ENCODE measurements around the gene COL6A1.
"Not testable (repeated sequence)": the region's sequence is repeated elsewhere in the genome, so short reads cannot be mapped to it uniquely, and the experiment has no call there.

COL6A1 gene

DNA sequence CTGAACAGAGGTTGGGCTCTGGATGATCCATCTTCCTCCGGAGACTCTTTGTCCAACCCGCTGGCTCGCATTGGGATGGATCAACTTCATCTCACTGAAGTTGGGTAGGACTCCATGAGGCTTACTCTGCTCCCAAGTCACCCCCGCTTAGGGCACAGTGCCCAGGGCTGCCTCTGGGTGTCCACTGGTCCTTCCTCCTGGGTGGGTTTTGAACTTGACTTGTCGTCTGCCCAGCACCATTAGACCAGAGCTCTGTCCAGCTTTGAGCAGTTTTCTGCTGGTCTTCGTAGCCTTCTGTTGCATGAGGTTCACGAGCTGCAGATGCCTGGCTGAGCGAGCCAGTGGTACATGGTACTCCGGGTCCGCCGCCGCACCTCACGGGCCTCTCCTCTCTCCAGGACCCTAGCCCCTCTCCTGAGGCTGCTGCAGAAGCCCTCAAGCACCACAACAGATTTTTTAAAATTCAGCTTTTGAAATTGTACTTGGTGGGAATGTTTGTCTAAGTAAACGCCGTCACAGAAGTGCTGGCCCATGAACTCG is 33.8 kb upstream of the COL6A1 start:
- no peaks in the 10 kb centered on the region for H3K36me3 ChIP-seq (ENCODE audit: insufficient read depth, low read length)
- H3K27me3 ChIP-seq (ENCODE audit: insufficient read depth, low read length) = no peaks in the 10 kb centered on the region; the same call in 1 of the 2 replicates
- H3K4me3 ChIP-seq (ENCODE audit: low read length) = no peak overlapping the region
- no peak overlapping the region for H3K27ac ChIP-seq (ENCODE audit: low read depth, low read length)
- no peak overlapping the region for H3K9ac ChIP-seq (ENCODE audit: low read depth, low read length)
- H3K9me3 ChIP-seq (ENCODE audit: insufficient read depth, low read depth, low read length) = no peaks in the 10 kb centered on the region
- 96% methylated on average over 16 of the region's 16 CpGs for WGBS
- H3K4me1 ChIP-seq (ENCODE audit: insufficient read depth, low read length) = peaks cover 8% of the 10 kb centered on the region; the same call in 1 of the 2 replicates

DNA sequence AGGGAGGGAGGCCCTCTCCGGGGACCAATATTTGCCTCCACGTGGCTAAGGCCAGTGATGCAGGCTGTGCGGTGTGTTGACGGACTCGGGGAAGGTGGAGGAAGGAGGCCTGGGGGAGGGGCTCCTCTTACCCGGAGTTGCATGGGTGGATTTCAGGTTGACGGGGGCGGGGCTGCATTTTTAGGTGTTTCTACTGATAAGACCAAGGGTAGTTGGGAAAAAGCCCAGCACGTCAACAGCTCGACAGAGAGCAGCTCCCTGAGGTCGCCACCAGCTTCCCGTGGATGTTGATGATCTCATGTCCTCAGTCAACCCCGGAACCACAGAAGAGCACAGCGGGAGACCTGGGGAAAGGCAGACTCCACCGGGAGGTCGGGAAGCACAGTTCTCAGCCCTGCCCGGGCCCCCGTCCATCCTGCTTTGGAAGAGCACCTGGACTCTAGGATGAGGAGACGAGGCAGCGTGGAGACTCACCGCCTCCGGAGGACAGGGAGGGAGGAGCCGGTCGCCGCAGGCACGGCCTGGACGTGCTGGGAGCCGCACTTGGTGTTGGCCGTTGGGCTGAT is 32.9 kb upstream of the COL6A1 start:
- no peak overlapping the region for H3K9ac ChIP-seq (ENCODE audit: low read depth, low read length)
- H3K27me3 ChIP-seq (ENCODE audit: insufficient read depth, low read length) = no peaks in the 10 kb centered on the region; the same call in 1 of the 2 replicates
- 78% methylated on average over 29 of the region's 29 CpGs for WGBS

DNA sequence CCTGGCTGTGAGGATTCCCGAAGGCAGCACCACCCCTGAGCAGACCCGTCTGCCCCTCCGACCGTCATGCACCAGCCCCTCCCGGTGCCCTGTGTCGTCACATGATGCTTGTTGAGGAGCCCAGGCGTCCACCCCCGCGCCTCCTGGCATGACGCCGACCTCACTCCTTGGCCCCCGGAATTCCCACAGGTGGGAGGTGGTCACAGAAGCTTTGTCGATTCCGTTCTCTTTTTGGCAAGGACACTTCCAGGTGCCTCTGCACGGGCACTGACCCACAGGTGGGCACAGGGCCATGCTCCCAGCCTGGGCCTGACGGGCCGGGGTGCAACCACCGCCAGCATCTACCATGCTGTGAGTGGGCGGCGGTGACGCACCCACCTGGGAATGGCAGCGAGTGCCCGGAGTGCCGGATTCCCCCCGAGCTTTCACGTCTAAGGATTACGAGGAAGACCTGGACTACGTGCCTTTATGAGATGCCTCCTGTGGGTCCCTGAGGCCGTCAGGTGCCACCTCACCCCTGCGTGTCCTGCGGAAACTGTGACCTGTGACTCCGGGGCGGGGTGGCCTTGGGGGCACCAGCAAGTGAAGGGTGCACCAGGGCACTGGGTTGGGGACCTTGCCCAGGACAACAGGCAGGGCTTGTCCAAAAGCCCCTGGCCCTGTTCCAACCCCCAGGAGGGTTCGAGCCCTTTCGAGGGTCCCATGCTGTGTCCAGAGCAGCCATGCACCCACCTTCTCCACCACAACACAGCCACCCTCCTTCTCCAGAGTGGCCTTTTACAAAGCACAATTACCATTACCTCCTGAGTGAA is 31.4 kb upstream of the COL6A1 start:
- Histone ChIP-seq H3K27me3 (ENCODE audit: insufficient read depth, low read length) (no peaks in the 10 kb centered on the region), H3K9ac (ENCODE audit: low read depth, low read length) (no peak overlapping the region), H3K4me3 (ENCODE audit: low read length) (no peak overlapping the region), H3K9me3 (ENCODE audit: insufficient read depth, low read depth, low read length) (no peaks in the 10 kb centered on the region), H3K4me1 (ENCODE audit: insufficient read depth, low read length) (peaks cover 8% of the 10 kb centered on the region; the same call in 1 of the 2 replicates), H3K27ac (ENCODE audit: low read depth, low read length) (no peak overlapping the region), H3K36me3 (ENCODE audit: insufficient read depth, low read length) (no peaks in the 10 kb centered on the region)
- 88% methylated on average over 35 of the region's 35 CpGs for WGBS

More for the DNA sequence above, 32.9 kb upstream of the COL6A1 start:
- H3K27ac ChIP-seq (ENCODE audit: low read depth, low read length) = no peak overlapping the region
- no peaks in the 10 kb centered on the region for H3K9me3 ChIP-seq (ENCODE audit: insufficient read depth, low read depth, low read length)
- no peak overlapping the region for H3K4me3 ChIP-seq (ENCODE audit: low read length)
- H3K4me1 ChIP-seq (ENCODE audit: insufficient read depth, low read length) = peaks cover 8% of the 10 kb centered on the region; the same call in 1 of the 2 replicates
- no peaks in the 10 kb centered on the region for H3K36me3 ChIP-seq (ENCODE audit: insufficient read depth, low read length)

DNA sequence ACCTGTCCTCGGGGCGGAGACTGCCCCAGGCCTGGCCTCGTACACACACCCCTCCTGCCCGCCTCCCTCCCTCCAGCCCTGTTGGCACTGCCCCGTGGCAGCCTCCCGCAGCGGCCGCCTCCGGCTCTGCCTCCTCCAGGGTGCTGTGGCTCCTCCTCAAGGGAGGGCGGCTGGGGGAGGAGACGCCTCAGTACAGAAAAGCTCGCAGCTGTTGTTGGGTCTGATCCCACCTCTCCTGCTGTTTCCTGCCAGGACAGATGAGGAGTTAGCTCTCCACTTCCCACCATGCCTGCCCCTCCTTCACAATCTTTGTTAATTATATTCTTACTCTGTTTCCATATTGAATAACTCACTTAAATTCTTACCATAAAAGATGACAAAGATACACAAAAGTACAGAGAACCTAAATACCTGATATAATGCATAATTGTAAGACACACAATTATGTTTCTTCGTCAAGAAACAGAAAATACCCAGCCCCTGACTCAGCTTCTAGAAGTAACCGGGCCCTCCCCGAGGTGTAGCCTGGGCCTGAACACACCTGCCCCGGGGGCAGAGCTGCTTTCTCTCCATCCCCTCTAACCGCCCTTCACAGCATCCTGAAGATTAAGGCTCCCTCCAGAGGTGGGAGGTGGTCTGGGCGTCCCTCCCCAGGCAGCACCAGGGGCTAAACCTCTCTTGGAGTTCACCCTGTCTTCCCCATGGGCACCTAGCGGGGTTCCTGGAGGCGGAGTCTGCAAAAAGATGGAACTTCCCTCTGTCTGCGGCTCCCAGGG is 30.6 kb upstream of the COL6A1 start:
- Histone ChIP-seq H3K4me1 (ENCODE audit: insufficient read depth, low read length) (peaks cover 8% of the 10 kb centered on the region; the same call in 1 of the 2 replicates), H3K9me3 (ENCODE audit: insufficient read depth, low read depth, low read length) (no peaks in the 10 kb centered on the region), H3K27ac (ENCODE audit: low read depth, low read length) (no peak overlapping the region), H3K9ac (ENCODE audit: low read depth, low read length) (no peak overlapping the region), H3K4me3 (ENCODE audit: low read length) (no peak overlapping the region), H3K36me3 (ENCODE audit: insufficient read depth, low read length) (no peaks in the 10 kb centered on the region), H3K27me3 (ENCODE audit: insufficient read depth, low read length) (no peaks in the 10 kb centered on the region)
- WGBS = 54% methylated on average over 21 of the region's 21 CpGs

DNA sequence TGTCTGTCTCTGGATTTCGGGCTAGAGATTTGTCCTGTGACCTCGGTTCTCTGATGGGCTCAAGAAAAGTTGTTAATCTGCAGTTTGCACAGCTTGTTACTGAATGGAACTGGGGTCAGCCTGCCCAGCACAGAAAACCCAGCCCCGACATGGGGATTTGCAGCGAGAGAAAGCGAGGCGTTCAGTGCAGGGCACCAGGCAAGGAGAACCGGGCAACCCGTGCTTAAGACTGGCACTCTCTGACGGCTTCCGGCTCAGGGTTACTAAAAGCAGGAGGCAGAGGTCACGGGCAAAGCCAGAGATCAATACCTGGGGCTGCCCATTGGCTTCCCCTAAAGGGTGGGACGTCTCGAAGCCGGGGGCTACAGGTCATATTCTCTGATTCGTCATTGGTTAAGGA is 29.9 kb upstream of the COL6A1 start:
- WGBS = 83% methylated on average over 15 of the region's 15 CpGs
- Histone ChIP-seq H3K27ac (ENCODE audit: low read depth, low read length) (no peak overlapping the region), H3K4me3 (ENCODE audit: low read length) (no peak overlapping the region), H3K4me1 (ENCODE audit: insufficient read depth, low read length) (peaks cover 8% of the 10 kb centered on the region; the same call in 1 of the 2 replicates), H3K9me3 (ENCODE audit: insufficient read depth, low read depth, low read length) (no peaks in the 10 kb centered on the region), H3K9ac (ENCODE audit: low read depth, low read length) (no peak overlapping the region), H3K27me3 (ENCODE audit: insufficient read depth, low read length) (no peaks in the 10 kb centered on the region), H3K36me3 (ENCODE audit: insufficient read depth, low read length) (no peaks in the 10 kb centered on the region)

DNA sequence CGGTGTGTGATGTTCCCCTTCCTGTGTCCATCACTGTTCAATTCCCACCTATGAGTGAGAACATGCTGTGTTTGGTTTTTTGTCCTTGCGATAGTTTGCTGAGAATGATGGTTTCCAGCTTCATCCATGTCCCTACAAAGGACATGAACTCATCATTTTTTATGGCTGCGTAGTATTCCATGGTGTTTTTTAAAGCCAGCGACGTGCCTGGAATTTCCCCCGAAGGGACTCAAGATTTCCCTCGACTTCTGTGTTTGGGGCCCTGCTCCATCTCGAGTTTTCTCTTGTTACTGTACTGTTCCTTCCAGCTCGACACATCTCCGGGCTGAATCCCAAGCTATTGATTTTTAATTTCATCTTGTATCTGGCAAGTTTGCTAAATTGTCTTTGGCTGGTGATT is 29.0 kb upstream of the COL6A1 start:
- not testable (repeated sequence) for H3K9me3 ChIP-seq (ENCODE audit: insufficient read depth, low read depth, low read length); H3K4me1 ChIP-seq (ENCODE audit: insufficient read depth, low read length); H3K27ac ChIP-seq (ENCODE audit: low read depth, low read length); H3K36me3 ChIP-seq (ENCODE audit: insufficient read depth, low read length); H3K27me3 ChIP-seq (ENCODE audit: insufficient read depth, low read length); H3K4me3 ChIP-seq (ENCODE audit: low read length); H3K9ac ChIP-seq (ENCODE audit: low read depth, low read length)
- WGBS = 92% methylated on average over 8 of the region's 10 CpGs

DNA sequence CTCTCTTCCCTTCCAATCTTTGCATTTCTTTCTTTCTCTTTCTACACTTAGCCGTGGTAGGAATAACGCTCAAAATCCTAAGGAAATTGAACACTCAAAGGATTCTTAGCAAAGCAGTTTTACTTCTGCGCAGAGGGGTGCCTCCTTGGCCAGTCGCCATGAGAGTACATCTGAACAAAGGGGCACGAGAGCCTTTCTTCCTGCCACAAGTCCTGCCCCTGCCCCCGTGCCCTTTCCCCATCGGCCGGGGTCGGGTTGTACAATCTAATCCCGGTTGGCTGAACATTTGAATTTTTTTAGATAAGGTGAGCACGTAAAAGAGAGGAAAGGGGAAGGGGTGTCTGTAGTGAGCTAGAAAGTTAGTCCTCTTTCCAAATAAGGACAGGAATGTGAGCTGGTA is 28.6 kb upstream of the COL6A1 start:
- no peak overlapping the region for H3K27ac ChIP-seq (ENCODE audit: low read depth, low read length)
- peaks cover 8% of the 10 kb centered on the region; the same call in 1 of the 2 replicates for H3K4me1 ChIP-seq (ENCODE audit: insufficient read depth, low read length)
- H3K36me3 ChIP-seq (ENCODE audit: insufficient read depth, low read length) = no peaks in the 10 kb centered on the region
- H3K4me3 ChIP-seq (ENCODE audit: low read length) = no peak overlapping the region
- peaks cover 6% of the 10 kb centered on the region for H3K9me3 ChIP-seq (ENCODE audit: insufficient read depth, low read depth, low read length)
- WGBS = 91% methylated on average over 11 of the region's 11 CpGs
- H3K27me3 ChIP-seq (ENCODE audit: insufficient read depth, low read length) = no peaks in the 10 kb centered on the region
- no peak overlapping the region for H3K9ac ChIP-seq (ENCODE audit: low read depth, low read length)

DNA sequence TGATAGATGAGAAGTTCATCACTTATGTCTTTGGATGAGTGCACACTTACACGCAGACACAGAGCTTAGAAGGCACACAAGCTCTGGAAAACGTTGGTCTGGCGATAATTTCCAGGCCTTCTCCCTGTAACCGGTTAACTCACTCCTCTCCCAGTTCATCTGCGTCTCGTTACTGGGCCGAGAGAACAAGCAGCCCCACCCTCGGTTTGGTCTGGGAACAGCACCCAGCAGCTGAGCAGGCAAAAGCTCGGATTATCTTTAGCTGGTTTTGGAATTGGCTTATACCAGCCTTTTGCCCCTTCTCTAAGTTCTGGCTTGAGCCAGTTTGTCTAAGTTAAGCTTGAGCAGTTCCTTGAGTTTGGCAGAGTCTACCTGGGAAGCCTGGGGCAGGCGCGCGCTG is 27.3 kb upstream of the COL6A1 start:
- 75% methylated on average over 12 of the region's 12 CpGs for WGBS
- Histone ChIP-seq H3K27me3 (ENCODE audit: insufficient read depth, low read length) (no peaks in the 10 kb centered on the region), H3K4me1 (ENCODE audit: insufficient read depth, low read length) (peaks cover 8% of the 10 kb centered on the region; the same call in 1 of the 2 replicates), H3K9me3 (ENCODE audit: insufficient read depth, low read depth, low read length) (peaks cover 8% of the 10 kb centered on the region), H3K4me3 (ENCODE audit: low read length) (no peak overlapping the region), H3K27ac (ENCODE audit: low read depth, low read length) (no peak overlapping the region), H3K9ac (ENCODE audit: low read depth, low read length) (no peak overlapping the region), H3K36me3 (ENCODE audit: insufficient read depth, low read length) (no peaks in the 10 kb centered on the region)

DNA sequence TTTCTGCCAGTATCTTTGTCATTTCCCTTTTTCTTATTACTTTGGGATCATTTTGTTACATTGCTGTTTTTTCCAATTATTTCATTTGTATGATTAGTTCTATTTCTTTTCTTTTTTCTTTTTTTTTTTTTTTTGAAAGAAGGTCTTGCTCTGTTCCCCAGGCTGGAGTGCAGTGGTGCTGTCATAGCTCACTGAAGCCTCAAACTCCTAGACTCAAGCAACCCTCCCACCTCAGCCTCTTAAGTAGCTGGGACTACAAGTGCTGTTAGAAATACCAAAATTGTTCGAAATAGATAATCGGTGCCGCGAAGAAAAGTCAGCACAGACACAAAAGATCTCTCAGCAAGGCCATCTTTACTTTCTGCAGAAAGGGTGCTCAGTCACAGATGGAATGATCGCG is 26.6 kb upstream of the COL6A1 start:
- Histone ChIP-seq H3K27me3 (ENCODE audit: insufficient read depth, low read length) (no peaks in the 10 kb centered on the region), H3K36me3 (ENCODE audit: insufficient read depth, low read length) (no peaks in the 10 kb centered on the region), H3K9ac (ENCODE audit: low read depth, low read length) (no peak overlapping the region), H3K4me1 (ENCODE audit: insufficient read depth, low read length) (peaks cover 8% of the 10 kb centered on the region; the same call in 1 of the 2 replicates), H3K9me3 (ENCODE audit: insufficient read depth, low read depth, low read length) (peaks cover 8% of the 10 kb centered on the region), H3K27ac (ENCODE audit: low read depth, low read length) (no peak overlapping the region), H3K4me3 (ENCODE audit: low read length) (no peak overlapping the region)
- 96% methylated on average over 6 of the region's 6 CpGs for WGBS

DNA sequence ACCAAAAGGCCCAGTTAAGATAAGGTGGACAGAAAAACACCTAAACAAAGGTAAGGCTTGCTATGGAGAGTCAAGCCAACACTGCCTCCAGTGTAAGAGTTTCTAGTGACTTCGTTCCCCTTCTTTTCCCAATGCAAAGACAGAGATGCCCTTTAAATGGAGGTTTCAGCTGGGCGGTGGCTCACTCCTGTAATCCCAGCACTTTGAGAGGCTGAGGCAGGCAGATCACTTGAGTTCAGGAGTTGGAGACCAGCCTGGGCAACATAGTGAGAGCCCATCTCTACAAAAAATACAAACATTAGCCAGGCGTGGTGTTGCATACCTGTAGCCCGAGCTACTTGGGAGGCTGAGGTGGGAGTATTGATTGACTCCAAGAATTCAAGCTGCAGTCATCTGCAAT is 24.0 kb upstream of the COL6A1 start:
- Histone ChIP-seq H3K4me3 (ENCODE audit: low read length) (no peak overlapping the region), H3K27ac (ENCODE audit: low read depth, low read length) (no peak overlapping the region), H3K9me3 (ENCODE audit: insufficient read depth, low read depth, low read length) (peaks cover 22% of the 10 kb centered on the region), H3K9ac (ENCODE audit: low read depth, low read length) (no peak overlapping the region), H3K4me1 (ENCODE audit: insufficient read depth, low read length) (no peaks in the 10 kb centered on the region), H3K36me3 (ENCODE audit: insufficient read depth, low read length) (no peaks in the 10 kb centered on the region), H3K27me3 (ENCODE audit: insufficient read depth, low read length) (no peaks in the 10 kb centered on the region)
- WGBS = 96% methylated on average over 4 of the region's 4 CpGs

Measured in HUES64 (cell line).